ENCODE measurements around the gene KRTAP4-4.
"Not testable (repeated sequence)": the region's sequence is repeated elsewhere in the genome, so short reads cannot be mapped to it uniquely, and the experiment has no call there.

Gene KRTAP4-4

DNA sequence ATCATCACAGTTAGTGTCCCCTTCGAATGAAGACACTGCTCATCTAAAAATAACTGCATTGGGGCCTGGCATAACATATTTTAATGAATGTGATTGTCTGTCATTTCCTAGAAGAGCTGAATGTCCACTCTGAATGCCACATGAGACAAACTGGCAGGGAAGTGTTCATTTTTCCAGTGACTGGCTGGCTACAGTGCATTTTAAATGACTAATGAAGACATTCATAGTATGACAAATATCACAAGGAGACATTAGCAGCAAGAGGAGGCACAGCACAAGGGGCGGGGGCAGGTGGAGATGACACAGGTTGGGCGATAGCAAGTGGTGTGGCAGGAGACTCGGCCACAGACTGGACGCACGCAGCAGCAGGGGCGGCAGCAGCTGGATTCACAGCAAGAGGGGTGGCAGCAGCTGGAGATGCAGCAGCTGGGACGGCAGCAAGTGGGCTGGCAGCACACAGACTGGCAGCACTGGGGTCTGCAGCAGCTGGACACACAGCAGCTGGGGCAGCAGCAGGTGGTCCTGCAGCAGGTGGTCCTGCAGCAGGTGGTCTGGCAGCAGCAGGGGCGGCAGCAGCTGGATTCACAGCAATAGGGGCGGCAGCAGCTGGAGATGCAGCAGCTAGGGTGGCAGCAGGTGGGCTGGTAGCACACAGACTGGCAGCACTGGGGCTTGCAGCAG is 11.4 kb downstream of the KRTAP4-4 start:
- not testable (repeated sequence) for DNase-seq (ENCODE audit: low read depth in 2 of 2)

DNA sequence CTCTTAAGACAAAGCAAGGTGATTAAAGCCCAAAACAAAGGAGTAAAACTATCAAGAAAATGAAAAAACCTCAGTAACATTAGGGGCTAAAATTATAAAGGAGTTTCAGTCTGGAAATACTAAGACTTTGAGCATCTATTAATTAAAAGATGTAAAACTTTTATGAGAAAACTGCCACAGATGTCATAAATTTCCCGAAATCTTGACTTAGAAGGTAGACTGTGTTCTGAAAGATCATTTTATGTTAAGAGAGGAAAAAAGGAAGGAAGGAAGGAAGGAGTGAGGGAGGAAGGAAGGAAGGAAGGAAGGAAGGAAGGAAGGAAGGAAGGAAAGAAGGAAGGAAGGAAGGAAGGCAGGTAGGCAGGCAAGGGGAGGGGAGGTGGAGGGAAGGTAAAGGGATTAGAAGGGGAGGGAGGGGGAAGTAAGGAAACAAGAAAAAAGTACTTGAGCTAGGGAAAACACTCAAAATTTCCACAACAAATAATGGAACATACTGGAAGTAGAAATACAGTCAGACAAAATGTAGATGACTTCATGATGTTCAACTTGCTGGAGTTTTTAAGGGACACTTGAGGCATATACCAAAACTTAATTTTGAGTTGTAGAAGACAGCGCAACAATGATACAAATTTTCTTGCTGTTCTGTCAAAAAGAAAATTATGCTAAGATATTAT is 12.9 kb downstream of the KRTAP4-4 start:
- DNase-seq (ENCODE audit: low read depth in 2 of 2), result no peak

DNA sequence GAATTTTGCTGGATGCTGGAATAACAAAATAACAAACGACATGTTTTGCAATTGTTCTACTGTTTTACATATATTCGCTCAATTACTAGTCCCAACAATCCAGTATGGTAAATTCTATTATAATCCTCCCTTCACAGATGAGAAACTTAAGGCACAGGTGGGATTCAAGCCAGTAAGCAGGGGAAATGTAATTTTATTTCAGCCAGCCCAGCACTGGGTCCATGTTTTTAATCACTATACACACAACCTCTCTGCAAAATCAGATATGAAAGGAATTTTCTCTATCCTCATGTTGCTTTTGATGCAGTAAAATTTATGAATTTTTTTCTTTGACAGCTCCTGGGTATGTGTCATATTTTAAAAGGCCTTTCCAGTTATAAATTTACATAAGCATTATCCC is 15.3 kb downstream of the KRTAP4-4 start:
- no peak for DNase-seq (ENCODE audit: low read depth in 2 of 2)

DNA sequence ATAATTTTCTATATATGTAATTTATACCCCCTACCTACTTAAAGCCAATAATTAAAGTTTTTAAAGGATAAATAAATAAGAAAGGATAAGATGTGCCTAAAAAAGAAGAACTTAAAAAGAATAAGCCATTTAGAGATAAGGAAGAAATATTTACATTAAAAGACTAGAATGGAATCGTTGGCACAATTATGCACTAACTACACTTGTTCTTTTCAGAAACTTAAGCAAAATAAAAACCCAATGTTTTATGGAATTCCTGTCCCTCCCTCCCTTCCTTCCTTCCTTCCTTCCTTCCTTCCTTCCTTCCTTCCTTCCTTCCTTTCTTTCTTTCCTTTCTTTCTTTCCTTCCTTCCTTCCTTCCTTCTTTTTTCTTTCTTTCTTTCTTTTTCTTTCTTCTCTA is 15.7 kb downstream of the KRTAP4-4 start:
- no peak for DNase-seq (ENCODE audit: low read depth in 2 of 2)

DNA sequence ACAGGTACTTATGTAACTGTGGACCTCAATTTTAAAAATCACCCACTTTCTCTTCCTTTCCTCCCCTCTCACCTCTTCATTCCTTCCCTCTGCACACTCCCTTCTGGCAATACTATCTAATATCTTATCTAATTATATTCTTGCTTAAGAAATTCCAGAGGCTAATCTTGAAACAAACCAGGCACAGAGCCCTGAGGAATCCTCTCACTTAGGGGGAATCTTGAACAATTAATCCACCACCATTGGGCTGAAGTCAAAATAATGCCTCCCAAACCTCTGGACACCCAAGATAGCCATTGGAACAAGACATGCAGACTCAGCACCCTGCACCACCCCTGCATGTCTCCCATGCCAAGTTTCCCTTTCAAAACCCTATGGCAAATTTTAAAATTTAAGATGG is 19.2 kb downstream of the KRTAP4-4 start:
- no peak for DNase-seq (ENCODE audit: low read depth in 2 of 2)

DNA sequence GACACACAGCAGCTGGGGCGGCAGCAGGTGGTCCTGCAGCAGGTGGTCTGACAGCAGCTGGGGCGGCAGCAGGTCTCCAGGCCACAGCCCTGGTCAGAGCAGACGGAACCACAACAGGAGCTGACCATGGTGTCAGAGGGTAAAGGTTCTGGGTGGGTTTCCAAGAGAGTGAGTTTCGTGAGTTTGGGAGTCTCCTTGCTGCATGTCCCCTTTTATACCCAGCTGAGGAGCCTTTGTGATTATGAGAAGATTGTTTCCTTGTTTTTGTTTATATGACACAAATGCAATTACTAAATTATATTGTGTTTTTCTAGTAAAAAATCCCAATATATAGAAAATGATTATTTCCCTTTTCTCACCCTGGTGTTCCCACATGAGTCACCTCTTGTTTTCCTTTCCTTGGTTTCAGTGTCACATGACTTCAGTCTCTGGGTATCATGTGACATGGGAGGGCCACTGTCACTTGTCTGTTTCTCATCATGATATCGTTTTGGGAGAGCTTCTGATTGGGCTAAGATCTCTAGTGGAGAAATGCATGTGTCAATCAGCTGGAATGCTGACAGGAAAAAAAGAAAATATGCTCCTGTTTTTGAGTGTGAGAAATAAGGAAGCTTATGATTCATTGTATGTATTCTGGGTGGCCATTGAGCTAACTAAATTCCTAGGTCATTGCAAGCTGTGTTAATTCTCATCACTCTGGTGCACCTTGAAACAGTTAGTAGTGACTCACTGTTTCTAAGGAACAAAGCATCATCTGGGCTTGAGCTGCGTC is 20.0 kb downstream of the KRTAP4-4 start, which contains the start of gene KRTAP4-6:
TSS of gene KRTAP4-6 (minus strand) at position 185 of the 772 bp plus-strand sequence. CDS start at position 128, 57 bp downstream.
- DNase-seq (ENCODE audit: low read depth in 2 of 2), result no peak

DNA sequence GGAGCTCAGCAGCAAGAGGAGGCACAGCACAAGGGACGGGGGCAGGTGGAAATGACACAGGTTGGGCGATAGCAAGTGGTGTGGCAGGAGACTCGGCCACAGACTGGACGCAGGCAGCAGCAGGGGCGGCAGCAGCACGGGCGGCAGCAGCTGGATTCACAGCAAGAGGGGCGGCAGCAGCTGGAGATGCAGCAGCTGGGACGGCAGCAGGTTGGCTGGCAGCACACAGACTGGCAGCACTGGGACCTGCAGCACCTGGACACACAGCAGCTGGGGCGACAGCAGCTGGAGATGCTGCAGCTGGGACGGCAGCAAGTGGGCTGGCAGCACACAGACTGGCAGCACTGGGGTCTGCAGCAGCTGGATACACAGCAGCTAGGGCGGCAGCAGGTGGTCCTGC is 20.7 kb downstream of the KRTAP4-4 start:
- not testable (repeated sequence) for DNase-seq (ENCODE audit: low read depth in 2 of 2)

DNA sequence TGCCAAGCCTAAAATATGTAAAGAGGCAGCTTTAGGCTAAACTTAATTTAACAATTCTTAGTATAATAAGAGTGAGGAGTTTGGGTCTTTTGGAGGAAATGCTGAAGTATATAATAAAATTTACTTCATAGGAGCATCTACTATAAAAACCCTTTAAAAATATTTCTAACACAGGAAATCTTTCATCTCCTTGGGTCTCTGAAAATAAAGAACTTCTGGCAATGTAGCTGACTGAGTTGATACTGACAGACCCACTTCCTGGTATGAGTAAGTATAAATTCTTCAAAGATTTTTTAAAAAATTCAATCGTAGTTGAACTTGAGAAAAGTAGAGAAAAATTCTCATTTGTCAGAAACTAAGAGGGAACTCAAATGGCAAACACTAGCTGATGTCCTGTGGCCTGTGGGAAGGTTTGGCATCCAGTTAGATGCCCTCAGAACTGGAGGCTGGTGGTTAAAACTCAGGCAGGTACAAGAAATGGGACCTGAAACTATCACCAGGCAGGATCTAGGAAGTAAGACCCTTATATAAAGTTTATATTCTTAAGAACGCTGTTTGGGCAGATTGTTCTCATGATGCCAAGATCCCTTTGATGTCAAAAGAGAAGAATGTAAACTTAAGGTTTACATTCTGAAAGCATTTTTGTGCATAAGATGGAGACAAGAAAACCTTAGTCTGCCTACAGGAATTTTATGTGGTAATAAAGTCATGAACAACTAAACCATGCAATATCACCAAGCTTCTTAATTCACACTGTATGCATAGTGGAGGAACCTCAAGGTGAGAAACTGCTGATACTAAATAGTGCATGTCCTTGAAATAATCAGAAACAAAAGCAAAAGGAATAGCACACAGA is 26.4 kb downstream of the KRTAP4-4 start:
- no peak for DNase-seq (ENCODE audit: low read depth in 2 of 2)

DNA sequence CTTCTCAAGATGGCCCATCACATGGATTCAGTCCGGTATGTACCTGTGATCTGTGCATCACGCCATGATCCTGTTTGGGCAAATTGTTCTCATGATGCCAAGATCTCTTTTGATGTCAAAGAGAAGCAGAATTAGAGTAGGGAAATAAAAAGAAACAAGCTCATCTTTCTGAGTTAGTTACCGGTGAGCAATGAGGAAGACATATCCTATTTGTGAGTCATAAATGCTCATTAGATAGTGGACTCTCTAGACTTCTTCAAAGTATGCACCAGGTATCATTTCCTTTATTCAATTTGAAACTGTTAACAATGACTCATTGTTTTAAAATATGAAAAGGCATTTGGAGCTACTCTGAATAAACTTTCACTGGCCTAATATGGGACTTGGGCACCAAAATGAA is 28.6 kb downstream of the KRTAP4-4 start:
- DNase-seq (ENCODE audit: low read depth in 2 of 2), result no peak

DNA sequence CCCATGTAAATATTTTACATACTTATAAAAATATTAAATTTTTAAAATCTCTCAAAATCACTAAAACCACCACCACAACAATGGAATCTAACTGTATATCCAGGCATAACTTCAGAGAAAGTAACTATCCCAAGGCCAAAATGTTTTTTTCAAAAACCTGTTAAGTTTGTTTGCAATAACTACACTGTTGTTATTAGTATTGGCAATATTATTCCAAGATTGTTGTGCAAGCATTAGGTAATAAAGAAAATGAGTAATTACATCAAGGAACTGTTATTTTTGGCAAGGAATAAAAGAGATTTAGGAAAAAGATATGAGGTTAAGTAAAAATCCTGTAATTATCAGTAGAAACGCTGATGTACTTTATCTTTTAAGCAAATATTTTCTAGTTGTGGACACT is 33.2 kb downstream of the KRTAP4-4 start:
- no peak for DNase-seq (ENCODE audit: low read depth in 2 of 2)

DNA sequence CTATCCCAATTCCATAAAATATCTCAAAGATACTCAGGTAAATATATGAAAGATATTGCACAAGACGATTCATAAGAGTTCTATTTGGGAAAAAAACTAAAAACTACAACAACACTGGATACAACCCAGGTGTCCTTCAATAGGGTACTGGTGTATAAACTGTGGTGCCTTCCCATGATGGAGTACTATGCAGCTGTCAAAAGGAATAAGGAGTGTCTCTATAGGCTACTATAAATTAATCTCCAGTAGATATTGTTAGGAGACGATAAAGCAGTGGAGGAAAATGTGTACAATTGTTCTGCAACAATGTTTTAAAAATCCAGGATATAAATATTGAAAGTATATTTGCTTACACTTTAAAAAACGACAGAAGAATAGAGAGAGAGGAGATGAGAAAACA is 34.1 kb downstream of the KRTAP4-4 start:
- DNase-seq (ENCODE audit: low read depth in 2 of 2), result no peak

DNA sequence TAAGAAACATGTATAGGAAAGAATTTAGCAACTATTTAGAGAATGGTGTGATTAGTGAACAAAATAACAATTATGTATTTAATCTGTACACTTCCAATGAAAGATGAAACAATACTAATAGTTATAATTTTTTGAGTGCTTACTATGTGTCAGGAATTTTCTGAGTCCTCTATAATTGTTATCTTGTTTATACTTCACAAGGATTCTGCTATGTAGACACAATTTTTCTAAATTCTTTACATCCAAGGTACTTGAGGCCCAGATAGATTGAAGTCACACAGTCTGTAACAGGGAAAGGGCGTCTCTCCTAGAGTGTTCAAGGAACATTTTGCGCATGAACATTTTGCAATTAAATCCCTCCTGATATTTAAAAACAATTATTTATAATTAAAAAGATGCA is 35.5 kb downstream of the KRTAP4-4 start:
- DNase-seq (ENCODE audit: low read depth in 2 of 2), result no peak

DNA sequence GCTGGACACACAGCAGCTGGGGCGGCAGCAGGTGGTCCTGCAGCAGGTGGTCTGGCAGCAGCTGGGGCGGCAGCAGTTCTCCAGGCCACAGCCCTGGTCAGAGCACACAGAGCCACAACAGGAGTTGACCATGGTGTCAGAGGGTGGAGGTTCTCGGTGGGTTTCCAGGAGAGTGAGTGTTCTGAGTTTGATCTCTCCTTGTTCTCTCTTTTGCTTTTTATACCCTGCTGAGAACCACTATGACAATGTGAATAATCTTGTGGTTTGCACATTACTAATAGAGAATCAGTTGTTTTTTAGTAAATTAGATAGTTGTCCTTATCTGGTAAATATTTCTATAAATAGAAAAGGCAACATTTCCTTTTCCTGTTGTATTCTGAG is 36.6 kb downstream of the KRTAP4-4 start, which contains the start of gene KRTAP4-12:
TSS of gene KRTAP4-12 (minus strand) at position 192 of the 381 bp plus-strand sequence. CDS start at position 132, 60 bp downstream.
- not testable (repeated sequence) for DNase-seq (ENCODE audit: low read depth in 2 of 2)

DNA sequence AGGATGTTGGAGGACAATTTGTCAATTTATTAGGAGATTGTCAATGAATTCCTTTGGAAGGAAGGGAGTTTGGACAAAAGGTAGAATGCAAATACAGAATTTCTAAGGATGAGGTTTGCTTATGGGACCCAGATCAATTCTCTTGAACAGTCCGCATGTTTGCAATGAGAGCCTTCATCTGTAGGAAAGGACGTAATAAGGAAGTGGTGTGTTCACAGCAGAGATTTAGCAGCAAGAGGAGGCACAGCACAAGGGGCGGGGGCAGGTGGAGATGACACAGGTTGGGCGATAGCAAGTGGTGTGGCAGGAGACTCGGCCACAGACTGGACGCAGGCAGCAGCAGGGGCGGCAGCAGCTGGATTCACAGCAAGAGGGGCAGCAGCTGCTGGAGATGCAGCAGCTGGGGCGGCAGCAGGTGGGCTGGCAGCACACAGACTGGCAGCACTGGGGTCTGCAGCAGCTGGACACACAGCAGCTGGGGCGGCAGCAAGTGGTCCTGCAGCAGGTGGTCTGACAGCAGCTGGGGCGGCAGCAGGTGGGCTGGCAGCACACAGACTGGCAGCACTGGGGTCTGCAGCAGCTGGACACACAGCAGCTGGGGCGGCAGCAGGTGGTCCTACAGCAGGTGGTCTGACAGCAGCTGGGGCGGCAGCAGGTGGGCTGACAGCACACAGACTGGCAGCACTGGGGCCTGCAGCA is 37.1 kb downstream of the KRTAP4-4 start:
- not testable (repeated sequence) for DNase-seq (ENCODE audit: low read depth in 2 of 2)

DNA sequence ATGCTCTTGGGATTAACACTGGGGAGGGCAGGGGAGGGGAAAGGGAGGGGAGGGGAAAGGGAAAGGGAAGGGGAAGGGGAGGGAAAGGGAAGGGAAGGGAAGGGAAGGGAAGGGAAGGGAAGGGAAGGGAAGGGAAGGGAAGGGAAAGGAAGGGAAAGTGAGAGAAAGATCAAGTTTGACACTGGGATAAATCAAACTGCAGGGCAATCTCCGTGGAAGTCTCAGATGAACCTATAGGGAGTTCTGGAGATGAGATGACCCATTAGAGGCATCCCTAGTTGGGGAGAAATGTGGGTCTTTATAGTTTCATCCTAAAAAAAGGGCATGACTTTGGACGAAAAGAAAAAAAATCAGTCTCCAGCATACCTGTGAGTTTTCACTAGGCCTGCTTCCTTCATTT is 38.8 kb downstream of the KRTAP4-4 start:
- DNase-seq (ENCODE audit: low read depth in 2 of 2), result no peak

DNA sequence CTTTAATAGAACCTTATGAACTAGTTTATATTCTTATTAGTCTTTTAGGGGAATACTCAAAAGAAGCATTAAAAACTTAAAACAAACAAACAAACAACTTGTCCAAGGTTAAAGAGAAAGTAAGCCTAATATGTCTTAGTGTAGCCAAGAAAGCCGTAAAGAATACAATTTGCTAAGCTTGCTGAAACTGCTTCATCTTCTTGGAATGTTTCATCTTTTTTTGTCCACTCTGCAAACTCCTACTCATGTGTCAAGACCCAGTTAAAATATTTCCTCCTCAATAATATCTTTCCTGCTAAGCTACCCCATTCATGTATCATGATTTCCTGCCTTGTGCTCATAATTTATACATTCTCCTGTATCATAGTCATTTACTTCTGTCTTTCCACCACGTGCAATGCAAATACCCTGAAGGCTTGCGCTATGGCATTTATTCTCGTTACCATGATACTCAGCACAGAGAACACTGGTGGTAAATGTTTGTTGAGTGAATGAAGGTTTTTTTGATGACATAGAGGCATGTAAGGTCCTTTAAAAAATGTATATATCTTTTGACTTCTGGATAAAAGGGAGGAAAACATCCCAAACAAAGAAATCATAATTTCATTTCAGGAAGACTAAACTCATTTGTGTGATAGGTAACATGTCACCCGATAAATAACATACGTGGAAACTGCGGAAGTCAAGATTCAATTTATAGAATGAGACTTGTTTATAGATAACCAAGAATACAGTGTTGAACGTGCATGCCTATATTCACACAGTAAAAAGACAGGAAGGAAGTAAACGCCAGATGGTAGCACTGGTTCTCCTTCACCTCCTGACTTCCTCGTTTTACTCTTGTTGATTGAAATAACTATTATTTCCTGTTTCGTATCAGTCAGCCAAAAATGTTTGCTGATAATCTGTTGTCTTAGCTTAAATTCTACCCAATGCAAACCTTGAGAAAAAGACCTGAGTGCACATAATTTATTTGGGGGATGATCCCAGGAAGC is 40.6 kb downstream of the KRTAP4-4 start:
- not testable (repeated sequence) for DNase-seq (ENCODE audit: low read depth in 2 of 2)

DNA sequence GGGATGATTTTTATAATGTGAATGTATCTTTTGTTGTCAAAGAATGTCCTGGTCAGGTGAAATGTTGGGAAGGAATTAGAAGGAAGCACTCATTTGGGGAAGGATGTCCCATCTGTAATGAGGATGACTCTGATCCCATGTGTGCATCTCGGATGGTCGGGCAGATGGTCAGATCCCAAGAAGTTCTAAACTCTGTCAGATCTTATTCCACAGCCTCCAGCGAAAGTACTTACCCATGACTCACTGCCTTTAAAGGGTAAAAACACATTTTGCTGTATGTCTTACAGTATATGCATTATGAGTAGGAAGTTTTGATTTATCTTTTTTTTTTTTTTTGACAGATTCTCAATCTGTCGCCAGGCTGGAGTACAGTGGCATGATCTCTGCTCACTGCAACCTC is 41.8 kb downstream of the KRTAP4-4 start:
- no peak for DNase-seq (ENCODE audit: low read depth in 2 of 2)

DNA sequence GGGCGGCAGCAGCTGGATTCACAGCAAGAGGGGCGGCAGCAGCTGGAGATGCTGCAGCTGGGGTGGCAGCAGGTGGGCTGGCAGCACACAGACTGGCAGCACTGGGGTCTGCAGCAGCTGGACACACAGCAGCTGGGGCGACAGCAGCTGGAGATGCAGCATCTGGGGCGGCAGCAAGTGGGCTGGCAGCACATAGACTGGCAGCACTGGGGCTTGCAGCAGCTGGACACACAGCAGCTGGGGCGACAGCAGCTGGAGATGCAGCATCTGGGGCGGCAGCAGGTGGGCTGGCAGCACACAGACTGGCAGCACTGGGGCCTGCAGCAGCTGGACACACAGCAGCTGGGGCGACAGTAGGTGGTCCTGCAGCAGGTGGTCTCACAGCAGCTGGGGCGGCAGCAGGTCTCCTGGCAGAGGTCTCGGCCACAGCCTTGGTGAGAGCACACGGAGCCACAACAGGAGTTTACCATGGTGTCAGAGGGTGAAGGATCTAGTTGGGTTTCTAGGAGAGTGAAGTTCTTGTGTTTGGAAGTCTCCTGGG is 42.6 kb downstream of the KRTAP4-4 start, which contains the start of gene KRTAP4-11:
TSS of gene KRTAP4-11 (minus strand) at position 528 of the 541 bp plus-strand sequence. CDS start at position 470, 58 bp downstream.
- not testable (repeated sequence) for DNase-seq (ENCODE audit: low read depth in 2 of 2)

DNA sequence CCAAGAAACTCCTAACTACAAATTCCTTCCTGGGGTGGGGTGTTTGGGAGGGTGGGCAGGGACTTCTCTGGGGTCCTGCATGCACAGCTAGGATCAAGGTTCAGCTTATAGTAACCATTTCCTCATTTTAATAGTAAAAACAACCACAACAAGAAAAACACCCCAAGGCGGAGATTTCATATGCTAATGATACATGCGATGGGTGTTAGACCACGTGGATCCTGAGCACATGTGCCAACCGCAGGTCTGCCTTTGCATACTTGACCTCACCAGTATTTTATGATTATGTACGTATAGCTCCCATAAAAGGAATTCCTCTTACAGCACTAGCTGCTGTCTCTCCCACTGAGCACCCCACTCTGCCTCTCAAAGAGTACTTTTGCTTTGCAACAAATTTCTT is 44.3 kb downstream of the KRTAP4-4 start:
- DNase-seq (ENCODE audit: low read depth in 2 of 2), result no peak
